Kidney glomerular epithelial cell (primary cell): Measurements from ENCODE around the gene C16orf78.

Experiments used
- DNase-seq: peaks from one replicate; lab custom pipeline; 2025; lab: John Stamatoyannopoulos, UW

Gene C16orf78

GRCh38 chr16:49431591-49432290, 58.1 kb downstream of the C16orf78 start:
- no peak for DNase-seq

- no peak for DNase-seq
Observed at GRCh38 chr16:49434733-49435132, 61.1 kb downstream of the C16orf78 start.

DNA sequence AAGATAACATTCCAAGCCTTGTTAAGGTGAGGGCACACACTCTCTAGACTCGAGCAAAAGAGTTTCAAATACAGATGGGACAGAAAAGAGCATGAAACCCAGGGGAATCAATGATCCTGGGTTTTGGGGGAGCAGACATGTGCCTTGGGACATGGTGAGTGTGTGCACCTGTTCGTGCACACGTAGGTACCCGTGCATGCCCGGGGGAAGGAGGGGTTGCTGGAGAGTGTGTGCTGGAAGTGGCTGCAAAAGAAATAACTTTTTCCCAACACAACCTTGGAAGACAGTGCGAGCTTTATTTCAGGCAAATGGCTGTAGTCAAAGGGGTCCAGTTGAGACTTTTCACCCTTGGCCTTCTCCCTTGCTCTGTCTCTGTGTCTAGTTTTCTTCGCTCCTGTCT, 62.6 kb downstream of the C16orf78 start:
- no peak for DNase-seq

DNA sequence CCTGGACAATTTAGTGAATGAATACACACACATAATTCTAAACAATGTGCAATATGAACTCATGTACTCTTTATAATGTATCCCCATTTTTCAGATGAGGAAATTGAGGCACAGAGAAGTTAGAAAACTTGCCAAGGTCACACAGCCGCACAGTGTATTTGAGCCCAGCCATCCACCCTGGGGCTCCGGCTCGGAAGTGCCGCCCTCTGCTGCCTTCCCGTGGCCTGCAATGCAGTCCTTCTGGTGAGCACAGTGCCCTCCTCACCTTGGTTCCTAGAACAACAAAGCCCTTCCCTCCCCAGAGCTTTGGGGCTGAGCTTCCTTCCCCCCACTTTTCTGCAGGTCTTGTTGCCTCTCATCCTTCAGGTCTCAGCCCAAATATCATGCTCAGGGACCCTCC, 63.7 kb downstream of the C16orf78 start:
- DNase-seq: no peak

DNA sequence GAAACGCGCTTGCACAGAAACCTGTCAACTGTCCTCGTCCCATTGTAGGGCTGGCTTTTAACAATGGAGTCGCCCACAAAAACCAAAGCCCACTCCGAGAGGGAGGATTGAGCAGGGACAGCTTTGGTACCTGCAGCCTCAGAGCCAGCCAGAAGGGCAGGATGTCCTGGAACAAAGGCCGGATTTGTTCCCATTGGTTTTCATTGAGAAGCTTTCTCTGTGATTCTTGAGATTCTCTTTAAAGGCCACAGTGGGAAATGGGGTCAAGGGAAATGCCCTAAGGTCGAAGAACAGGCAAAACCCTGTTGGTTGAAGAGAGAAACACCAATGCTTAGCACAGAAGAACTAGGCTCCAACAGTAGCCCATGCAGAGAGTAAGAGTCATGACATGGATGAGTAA, 65.4 kb downstream of the C16orf78 start:
- DNase-seq: no peak

DNA sequence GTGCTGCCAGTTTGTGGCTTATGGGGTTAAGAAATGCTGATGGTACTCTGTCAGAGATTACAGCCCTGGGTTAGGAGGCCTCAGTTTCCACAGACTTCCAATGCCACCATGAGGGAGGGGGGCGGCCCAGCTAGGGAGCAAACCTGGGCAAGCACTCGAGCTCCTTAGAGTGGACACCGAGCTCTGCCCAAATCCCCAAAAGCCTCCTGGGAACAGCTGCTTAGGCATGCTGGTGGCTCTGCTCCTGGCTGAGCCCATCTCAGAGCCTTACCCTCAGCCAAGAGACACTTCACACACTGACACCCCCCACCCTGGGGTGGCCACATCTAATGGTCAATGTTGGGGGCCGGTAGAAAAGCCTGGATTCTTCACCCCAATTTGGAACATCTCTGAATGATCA, 66.1 kb downstream of the C16orf78 start:
- no peak for DNase-seq

GRCh38 chr16:49440156-49441065, 66.8 kb downstream of the C16orf78 start:
- no peak for DNase-seq

GRCh38 chr16:49441366-49441780, 67.8 kb downstream of the C16orf78 start:
- DNase-seq: no peak

DNA sequence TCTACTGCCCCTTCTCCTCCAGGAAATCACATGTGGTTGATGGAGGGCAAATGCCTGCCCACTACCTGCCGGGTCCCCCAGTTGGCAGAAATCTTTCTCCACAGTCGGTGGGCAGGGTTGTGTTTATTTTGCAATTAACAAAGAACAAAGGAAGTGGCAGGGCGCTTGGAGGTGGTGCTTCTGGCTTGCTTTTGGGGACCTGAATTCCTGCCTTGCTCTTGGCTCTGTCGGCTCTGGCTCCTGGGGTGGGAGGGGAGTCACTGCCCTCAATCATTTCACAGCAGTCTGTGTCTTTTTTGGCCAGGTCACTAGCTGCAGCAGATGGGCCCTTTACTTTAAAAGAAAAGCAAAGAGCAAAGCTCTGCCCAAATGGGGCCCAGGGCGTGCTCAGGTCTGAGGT, 69.2 kb downstream of the C16orf78 start:
- no peak for DNase-seq

DNA sequence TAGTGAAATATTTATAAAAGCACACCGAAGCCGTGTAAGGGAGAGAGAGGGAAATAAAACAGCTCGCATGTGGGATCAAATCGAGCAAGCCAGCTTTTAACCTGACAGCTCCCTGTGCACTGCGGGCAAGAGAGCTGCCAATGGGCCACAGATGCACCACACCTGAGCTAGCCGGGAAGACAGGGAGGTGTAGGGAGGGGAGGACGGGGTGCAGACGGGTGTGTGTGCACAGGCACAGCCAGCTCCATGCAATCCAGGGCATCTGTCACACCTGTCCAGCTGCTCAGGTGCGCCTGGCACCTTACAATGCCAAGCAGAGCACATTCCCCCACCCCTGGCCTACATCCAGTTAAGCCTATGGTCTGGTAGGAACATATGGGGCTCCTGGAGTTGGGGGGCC, 70.0 kb downstream of the C16orf78 start:
- DNase-seq: no peak

DNA sequence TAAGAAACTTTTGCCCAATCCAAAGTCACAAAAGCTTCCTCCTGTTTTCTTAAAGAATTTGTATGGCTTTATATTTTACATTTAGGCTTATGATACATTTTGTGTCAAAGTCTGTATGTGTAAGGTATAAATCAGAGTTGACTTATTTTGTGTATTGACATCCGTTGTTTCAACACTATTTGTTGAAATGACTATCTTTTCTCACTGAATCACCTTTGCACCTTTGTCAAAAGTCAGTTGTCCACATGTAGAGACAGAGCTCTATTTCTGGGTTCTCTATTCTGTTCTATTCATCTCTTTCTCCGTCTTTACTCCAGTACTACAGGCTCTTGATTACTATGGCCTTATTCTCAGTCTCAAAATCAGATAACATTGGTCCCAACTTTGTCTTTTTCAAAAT, 73.2 kb downstream of the C16orf78 start:
- no peak for DNase-seq
